ENCODE results near the gene ARPC3. TPM values are rescaled to one million over a fixed set of nuclear protein-coding genes. Genes with fewer than 3 reads are reported as not detected.
"Not testable (repeated sequence)": the region's sequence is repeated elsewhere in the genome, so short reads cannot be mapped to it uniquely, and the experiment has no call there.

Gene ARPC3
- polyA plus RNA-seq, 3 donors = 269 to 281 (median 277) TPM

DNA sequence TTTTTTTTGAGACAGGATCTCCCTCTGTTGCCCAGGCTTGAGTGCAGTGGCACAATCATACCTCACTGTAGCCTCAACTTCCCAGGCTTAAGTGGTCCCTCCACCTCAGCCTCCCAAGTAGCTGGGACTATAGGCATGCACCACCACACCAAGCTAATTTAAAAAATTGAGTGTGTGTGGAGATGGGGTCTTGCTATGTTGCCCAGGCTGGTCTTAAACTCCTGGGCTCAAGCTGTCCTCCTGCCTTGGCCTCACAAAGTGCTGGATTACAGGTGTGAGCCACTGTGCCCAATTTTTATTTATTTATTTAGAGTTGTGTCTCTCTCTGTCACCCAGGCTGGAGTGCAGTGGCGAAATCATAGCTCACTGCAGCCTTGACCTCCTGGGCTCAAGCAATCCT is 29.5 kb downstream of the ARPC3 start:
- not testable (repeated sequence) for DNase-seq (ENCODE audit: low read depth in 3 of 3, low spot score in 2 of 3)

DNA sequence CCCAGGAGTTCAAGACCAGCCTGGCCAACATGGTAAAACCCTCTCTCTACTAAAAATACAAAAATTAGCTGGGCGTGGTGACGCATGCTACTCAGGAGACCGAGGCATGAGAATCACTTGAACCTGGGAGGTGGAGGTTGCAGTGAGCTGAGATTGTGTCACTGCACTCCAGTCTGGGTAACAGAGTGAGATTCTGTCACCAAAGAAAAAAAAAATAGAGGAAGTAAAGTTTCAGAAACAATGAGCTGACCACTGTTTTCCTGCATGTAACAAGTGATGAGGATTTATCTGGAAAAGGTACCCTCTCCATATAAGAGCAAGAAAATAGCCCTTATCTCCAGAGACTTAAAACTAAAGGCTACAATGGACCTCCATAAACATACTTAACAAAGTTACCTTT is 33.0 kb downstream of the ARPC3 start:
- not testable (repeated sequence) for DNase-seq (ENCODE audit: low read depth in 3 of 3, low spot score in 2 of 3)

DNA sequence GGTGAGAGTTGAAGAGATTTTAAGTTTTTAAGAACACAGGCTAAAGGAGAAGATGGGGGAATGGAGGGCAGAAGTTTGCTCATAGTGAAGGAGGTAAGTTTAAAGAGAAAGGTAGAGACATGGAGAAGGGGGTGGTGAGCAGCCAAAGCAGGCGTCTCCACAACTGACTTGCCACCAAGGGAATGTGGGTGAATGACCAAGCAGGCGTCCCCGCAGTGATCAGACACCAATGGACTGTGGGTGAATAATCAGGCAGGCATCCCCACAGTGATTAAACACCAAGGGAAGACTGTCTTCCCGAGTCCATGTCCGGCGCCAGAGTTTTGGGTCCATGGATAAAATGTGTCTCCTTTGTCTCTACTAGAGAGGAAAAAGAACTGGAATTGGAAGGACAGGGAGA is 40.1 kb downstream of the ARPC3 start:
- DNase-seq (ENCODE audit: low read depth in 3 of 3, low spot score in 2 of 3) = not testable (repeated sequence)

DNA sequence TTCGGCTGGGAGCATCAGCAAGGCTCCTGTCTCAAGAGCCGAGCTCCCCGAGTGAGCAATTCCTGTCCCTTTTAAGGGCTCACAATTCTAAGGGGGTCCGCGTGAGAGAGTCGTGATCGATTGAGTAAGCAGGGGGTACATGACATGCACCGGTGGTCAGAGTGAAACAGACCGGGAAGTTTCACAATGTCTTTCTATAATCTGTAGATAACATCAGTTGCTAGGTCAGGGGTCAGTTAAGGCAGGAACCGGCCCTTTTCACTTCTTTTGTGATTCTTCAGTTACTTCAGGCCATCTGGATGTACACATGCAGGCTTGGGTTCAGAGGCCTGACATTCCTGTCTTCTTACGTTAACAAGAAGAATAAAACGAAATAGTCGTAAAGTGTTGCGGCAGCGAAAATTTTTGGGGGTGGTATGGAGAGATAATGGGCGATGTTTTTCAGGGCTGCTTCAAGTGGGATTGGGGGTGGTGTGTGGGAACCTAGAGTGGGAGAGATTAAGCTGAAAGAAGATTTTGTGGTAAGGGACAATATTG is 44.9 kb downstream of the ARPC3 start:
- DNase-seq (ENCODE audit: low read depth in 3 of 3, low spot score in 2 of 3) = not testable (repeated sequence)

DNA sequence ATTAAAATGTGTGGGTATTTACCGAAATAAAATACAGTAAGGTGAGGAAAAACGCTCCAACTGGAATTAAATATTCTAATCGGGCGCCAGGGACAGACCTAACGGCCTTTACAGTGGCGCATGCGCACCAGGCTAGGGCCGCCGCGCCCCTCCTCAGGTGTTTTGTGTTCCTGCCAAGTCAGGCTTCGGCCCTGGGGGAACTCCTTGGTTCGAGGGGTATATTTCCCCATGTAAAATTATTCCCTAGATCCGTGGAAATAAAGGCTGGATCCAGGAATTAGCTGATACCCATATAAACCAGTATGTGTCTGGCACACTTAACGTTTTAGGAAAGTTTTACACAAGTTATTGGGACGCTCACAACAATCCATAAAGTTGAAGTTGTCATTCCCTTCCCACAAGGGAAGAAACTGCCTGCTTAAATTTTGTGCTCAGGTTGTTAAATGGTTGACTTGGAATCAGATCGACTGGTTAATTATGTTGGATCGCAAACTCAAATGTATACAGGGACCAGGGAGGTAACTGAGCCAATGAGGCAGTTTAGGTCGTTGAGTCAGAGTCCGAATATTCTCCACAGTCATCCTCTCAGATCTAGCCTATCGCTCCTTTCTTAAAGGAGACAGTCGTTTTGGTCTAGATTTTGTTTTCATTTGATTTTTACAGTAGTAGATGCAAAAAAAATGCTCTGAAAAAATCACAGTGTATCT is 46.0 kb downstream of the ARPC3 start:
- peak in 2 of 3 donors; percentile 52 to 75 for DNase-seq (ENCODE audit: low read depth in 3 of 3, low spot score in 2 of 3)

DNA sequence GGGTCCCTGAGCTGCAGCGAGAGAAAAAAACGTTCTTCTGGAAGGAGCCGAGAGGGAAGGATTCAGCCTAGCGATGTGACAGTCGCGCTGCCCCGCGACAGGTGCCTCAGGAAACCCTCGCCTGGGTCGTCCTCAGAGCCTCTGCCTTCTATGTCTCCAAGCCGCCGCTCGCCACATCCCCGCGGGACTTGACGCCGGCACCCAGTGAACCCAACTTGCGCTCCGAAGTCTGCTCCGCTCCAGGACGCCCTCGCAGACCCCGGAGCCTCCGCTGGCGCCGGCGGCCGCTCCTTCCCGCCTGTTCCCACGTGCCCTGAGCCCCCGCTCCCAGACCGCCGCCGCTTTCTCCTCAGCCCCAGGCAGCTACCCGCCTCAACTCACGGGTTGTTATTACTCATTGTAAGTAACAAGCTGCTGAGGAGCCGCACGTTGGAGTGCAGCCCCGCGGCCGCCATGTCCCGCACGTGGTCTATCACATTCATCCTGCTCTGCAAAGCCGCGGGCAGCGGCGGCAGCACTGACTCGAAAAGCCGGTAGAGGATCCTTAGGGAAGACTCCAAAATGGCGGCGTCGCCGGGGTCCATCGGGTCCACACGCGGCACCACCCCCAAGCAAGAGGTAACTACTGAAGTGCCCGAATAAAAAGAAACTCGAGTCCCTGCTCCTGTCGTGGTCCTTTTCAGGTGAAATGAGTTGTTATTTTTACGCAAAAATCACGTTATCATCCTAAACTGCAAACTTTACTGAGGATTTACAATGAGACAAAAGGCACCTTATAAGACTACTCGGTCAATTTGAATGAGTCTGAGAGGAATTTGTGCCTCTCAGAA is 46.8 kb downstream of the ARPC3 start, which contains the start of gene ANAPC7:
Gene ANAPC7 (minus strand): TSS at position 563 of the 830 bp plus-strand sequence. CDS start 81 bp downstream, at position 482.
- DNase-seq (ENCODE audit: low read depth in 3 of 3, low spot score in 2 of 3) = peak; percentile 77 to 85 (median 82)

Other genes starting within 250 kb of the ARPC3 start
- gene ATP2A2, start 169.1 kb downstream of the ARPC3 start, polyA plus RNA-seq (ENCODE audit: insufficient read length in 3 of 3) = 100 to 1,000 TPM; 149 to 164 (median 159) TPM
- 10 to 100 TPM; 67.1 to 69.7 (median 69.5) TPM for gene ANAPC7, start 46.6 kb downstream of the ARPC3 start, polyA plus RNA-seq (ENCODE audit: insufficient read length in 3 of 3)
- gene GPN3, start 17.9 kb upstream of the ARPC3 start, polyA plus RNA-seq (ENCODE audit: insufficient read length in 3 of 3) = 10 to 100 TPM; 36.5 to 39.3 (median 38.5) TPM
- 10 to 100 TPM; 16.2 to 18.6 (median 16.6) TPM for gene FAM216A, start 18.5 kb upstream of the ARPC3 start, polyA plus RNA-seq (ENCODE audit: insufficient read length in 3 of 3)
- gene VPS29, start 51.8 kb upstream of the ARPC3 start, polyA plus RNA-seq (ENCODE audit: insufficient read length in 3 of 3) = 100 to 1,000 TPM; 141 to 162 (median 152) TPM
- gene RAD9B, start 52.0 kb upstream of the ARPC3 start, polyA plus RNA-seq (ENCODE audit: insufficient read length in 3 of 3) = 1 to 10 TPM; 1.1 to 1.5 (median 1.2) TPM
- gene PPTC7, start 133.0 kb upstream of the ARPC3 start, polyA plus RNA-seq (ENCODE audit: insufficient read length in 3 of 3) = 10 to 100 TPM; 21.2 to 23.2 (median 22.1) TPM
- 10 to 100 TPM; 72.5 to 91.8 (median 87.6) TPM for gene TCTN1, start 163.8 kb upstream of the ARPC3 start, polyA plus RNA-seq (ENCODE audit: insufficient read length in 3 of 3)
- gene HVCN1, start 238.8 kb upstream of the ARPC3 start, polyA plus RNA-seq (ENCODE audit: insufficient read length in 3 of 3) = 10 to 100 TPM in 1 of 3 donors, 1 to 10 TPM in 2; 8.9 to 10.6 (median 8.9) TPM

All from right renal cortex interstitium (tissue), 3 donors.